H1 (cell line): ENCODE measurements around the gene CALHM2. TPM values are rescaled to one million over a fixed set of nuclear protein-coding genes. Genes with fewer than 3 reads are reported as not detected.

ENCODE experiments used
- CHD7 ChIP-seq: fragments of 300-600 bp; sonication (generic); IDR thresholded peaks from 2 replicates; pipeline ENCODE4 v1.7.1; 2012; ENCODE audit warnings: low read length, moderate library complexity, mild to moderate bottlenecking, inconsistent platforms; ENCODE audit not compliant: insufficient replicate concordance
- EP300 ChIP-seq, 2 experiments: IDR thresholded peaks; 1 replicate in 1 of 2; 2 replicates in 1 of 2; pipeline ENCODE4 v1.6.1; 2011 to 2012; ENCODE audit warnings: low read depth in 2 of 2, low read length in 2 of 2, mild to moderate bottlenecking in 2 of 2, borderline replicate concordance in 1 of 2, inconsistent platforms in 1 of 2, moderate library complexity in 1 of 2
- MAX ChIP-seq: IDR thresholded peaks from 2 replicates; pipeline ENCODE4 v1.6.1; 2012; ENCODE audit warnings: inconsistent platforms
- PHF8 ChIP-seq: fragments of 200-600 bp; sonication (generic); conservative IDR thresholded peaks from 2 replicates; pipeline ENCODE4 v1.7.1; 2012; ENCODE audit warnings: low read depth, mild to moderate bottlenecking, inconsistent platforms, low read length, moderate library complexity
- SIN3A ChIP-seq, 2 experiments: IDR thresholded peaks in 1 of 2; conservative IDR thresholded peaks in 1 of 2; 2 replicates each; pipeline ENCODE4 v1.6.1; 2011 to 2012; ENCODE audit warnings: low read length in 2 of 2, improper control_type of control experiment in 1 of 2, low read depth in 1 of 2, mild to moderate bottlenecking in 1 of 2
- SIRT6 ChIP-seq: IDR thresholded peaks from one replicate; pipeline ENCODE4 v1.7.1; 2012; ENCODE audit warnings: low read length, inconsistent platforms
- SIX5 ChIP-seq: IDR thresholded peaks from 2 replicates; pipeline ENCODE4 v1.6.1; 2011; ENCODE audit warnings: mild to moderate bottlenecking, low read depth, low read length
- SP4 ChIP-seq: IDR thresholded peaks from 2 replicates; pipeline ENCODE4 v1.6.1; 2012; ENCODE audit warnings: low read length, inconsistent platforms
- TAF1 ChIP-seq: IDR thresholded peaks from 2 replicates; pipeline ENCODE4 v1.6.1; 2011; ENCODE audit warnings: mild to moderate bottlenecking, low read depth, low read length
- TAF7 ChIP-seq: optimal IDR thresholded peaks from 2 replicates; pipeline ENCODE3; 2011; ENCODE audit warnings: low read depth, mild to moderate bottlenecking, inconsistent platforms, low read length, moderate library complexity, borderline replicate concordance
- TEAD4 ChIP-seq: IDR thresholded peaks from 2 replicates; pipeline ENCODE4 v1.6.1; 2012; ENCODE audit warnings: low read depth, low read length, inconsistent platforms, mixed read lengths
- polyA plus RNA-seq, 7 experiments: library from polyadenylated mRNA; depleted of rRNA in 3 of 7; stranded (reverse) in 5 of 7; unstranded in 2 of 7; fragments of >200 nt in 5 of 7; fragments of 200-250 nt in 2 of 7; gene quantifications; 1 replicate in 5 of 7; 2 replicates in 1 of 7; 4 replicates in 1 of 7; pipeline versions ENCODE4 v1.2.1 to v1.2.3, GENCODE V29; 2011 to 2013; ENCODE audit warnings: missing spikeins in 2 of 7, mixed read lengths in 2 of 7
- total RNA-seq: library from RNA; stranded (reverse); fragmentation: NEBNext Ultra II Directional; extraction: Animal tissue kit (Norgen Biotek cat#: 25700); gene quantifications from 2 replicates; pipeline ENCODE4 v1.2.1, GENCODE V29; 2021

Gene CALHM2
- total and polyA plus RNA-seq, 2 of the 8 experiments (the other 6 are each of a cell fraction or from before 2014, with no cell fraction given) = 1.2 to 2.4 TPM

GRCh38 chr10:103440416-103440815 lies 11.8 kb downstream of the CALHM2 start (continued):
- TF ChIP-seq CHD7 (no peak), TAF1 (no peak), SIN3A (conservative IDR thresholded peaks at IDR 0.05 in 1 of 2, IDR thresholded peaks at IDR 0.05 in 1 of 2; ENCODE audit: low read depth in 1 of 2, low read length in 2 of 2) (no peak), SP4 (no peak), SIRT6 (no peak), PHF8 (no peak), SIX5 (no peak), TEAD4 (no peak), EP300 (IDR thresholded peaks at IDR 0.05; ENCODE audit: borderline replicate concordance in 1 of 2, low read depth in 2 of 2, low read length in 2 of 2) (no peak), MAX (no peak), TAF7 (no peak)
